GM15510 (cell line): ENCODE results near the gene MOK.

Experiments used
- POLR2A ChIP-seq: IDR thresholded peaks from 3 replicates; pipeline ENCODE4 v1.6.1; 2011; ENCODE audit warnings: borderline replicate concordance; ENCODE audit not compliant: insufficient read length; ENCODE audit errors: extremely low read depth

The MOK gene

GRCh38 chr14:102215576-102216250 is 89.3 kb downstream of the MOK start:
- no peak for TF ChIP-seq POLR2A

- TF ChIP-seq POLR2A: no peak
Measured at GRCh38 chr14:102215071-102215470, 89.9 kb downstream of the MOK start.

GRCh38 chr14:102213984-102214658 is 90.8 kb downstream of the MOK start:
- no peak for TF ChIP-seq POLR2A

GRCh38 chr14:102213470-102213869 is 91.5 kb downstream of the MOK start:
- TF ChIP-seq POLR2A: no peak

- TF ChIP-seq POLR2A: no peak
Measured at GRCh38 chr14:102212845-102213244, 92.1 kb downstream of the MOK start.

GRCh38 chr14:102212356-102212755 is 92.6 kb downstream of the MOK start:
- TF ChIP-seq POLR2A: no peak

GRCh38 chr14:102211240-102211639 is 93.7 kb downstream of the MOK start:
- TF ChIP-seq POLR2A: no peak

GRCh38 chr14:102210421-102211042 is 94.4 kb downstream of the MOK start:
- no peak for TF ChIP-seq POLR2A

GRCh38 chr14:102209224-102209966 is 95.6 kb downstream of the MOK start:
- no peak for TF ChIP-seq POLR2A

- no peak for TF ChIP-seq POLR2A
Measured at GRCh38 chr14:102208741-102209140, 96.2 kb downstream of the MOK start.

- no peak for TF ChIP-seq POLR2A
Measured at GRCh38 chr14:102207831-102208365, 97.1 kb downstream of the MOK start.

- TF ChIP-seq POLR2A: no peak
Measured at GRCh38 chr14:102206918-102207317, 98.0 kb downstream of the MOK start.

- no peak for TF ChIP-seq POLR2A
Measured at GRCh38 chr14:102205560-102205959, 99.4 kb downstream of the MOK start.

- no peak for TF ChIP-seq POLR2A
Measured at GRCh38 chr14:102203382-102203781, 101.6 kb downstream of the MOK start.

GRCh38 chr14:102202944-102203343 is 102.0 kb downstream of the MOK start:
- TF ChIP-seq POLR2A: no peak
